NCI-H2171 treated with DMSO at 0.1 percent for 48 hours (cell line): ENCODE measurements around the gene PIGH.
A peak's percentile ranks its signal among the peaks of the same experiment; 100 is the strongest.
"Not testable (repeated sequence)": the region's sequence is repeated elsewhere in the genome, so short reads cannot be mapped to it uniquely, and the experiment has no call there.

Experiments used
- DNase-seq: peaks from one replicate; lab custom pipeline; 2025; lab: John Stamatoyannopoulos, UW

Gene PIGH

GRCh38 chr14:67551123-67551522 lies 48.9 kb downstream of the PIGH start:
- no peak for DNase-seq

- no peak for DNase-seq
Measured at GRCh38 chr14:67549734-67550133, 50.3 kb downstream of the PIGH start.

- peak; percentile 78 for DNase-seq
Measured at GRCh38 chr14:67547224-67547780, 52.8 kb downstream of the PIGH start.

GRCh38 chr14:67544590-67544989 lies 55.5 kb downstream of the PIGH start:
- no peak for DNase-seq

GRCh38 chr14:67542620-67543019 lies 57.4 kb downstream of the PIGH start:
- not testable (repeated sequence) for DNase-seq

- no peak for DNase-seq
Measured at GRCh38 chr14:67541448-67542387, 58.4 kb downstream of the PIGH start.
